HCT116 (cell line): Measurements from ENCODE around the gene GAP43. TPM values are rescaled to one million over a fixed set of nuclear protein-coding genes. Genes with fewer than 3 reads are reported as not detected.

Source experiments
- ATAC-seq: fragments of 200-7000 bp; cut with Tn5 transposase; 2 replicates; pipeline ENCODE4 v1.9.1; 2020; ENCODE audit warnings: mild to moderate bottlenecking, moderate library complexity
- BruUV-seq: library from RNA; stranded (reverse); fragments of 400-500 nt; replicated peaks from 2 replicates; lab custom pipeline; 2021; lab: Mats Ljungman, UMichigan
- CTCF ChIA-PET: fragments of 300-600 bp; sonication (Branson Sonifier 250); formaldehyde crosslinking; loops from one replicate; lab custom pipeline; 2021; ENCODE audit warnings: antibody characterized with exemption; lab: Charles Lee
- POLR2A ChIA-PET: fragments of 300-600, 350-600 bp; sonication (Branson Sonifier 250); formaldehyde crosslinking; loops from one replicate; lab custom pipeline; 2021; ENCODE audit warnings: antibody characterized with exemption; lab: Charles Lee
- RAD21 ChIA-PET, 2 experiments: fragments of 300-600 bp; sonication (Branson Sonifier 250); formaldehyde crosslinking; loops; one replicate each; lab custom pipeline; 2023; ENCODE audit warnings: low total read pairs in 2 of 2; ENCODE audit not compliant: uncharacterized antibody in 2 of 2, unreplicated experiment in 2 of 2, low non-redundant PET in 1 of 2; lab: Charles Lee
- DNase-seq: peaks from one replicate; pipeline ENCODE4 v3.0.0-alpha.2; 2010; ENCODE audit warnings: low read depth, low spot score
- H2AFZ ChIP-seq: fragments of 200-600 bp; shearing (Covaris generic), sonication (generic); 2 replicates; pipeline ENCODE4 v1.6.1; 2017; ENCODE audit warnings: low read depth, mixed run types, mixed read lengths, antibody characterized with exemption, low read length; ENCODE audit not compliant: poor library complexity, severe bottlenecking
- H3K27ac ChIP-seq: 2 replicates; pipeline ENCODE4 v1.5.1; 2012; ENCODE audit warnings: low read depth, low read length
- H3K27me3 ChIP-seq: fragments of 200-600 bp; sonication (generic); 2 replicates; pipeline ENCODE4 v1.6.1; 2016; ENCODE audit warnings: mixed run types, low read length, mixed read lengths; ENCODE audit not compliant: insufficient read depth
- H3K36me3 ChIP-seq, 2 experiments: fragments of 200-500 bp in 1 of 2; fragments of 200-600 bp in 1 of 2; sonication (Bioruptor generic) in 1 of 2; sonication (generic) in 1 of 2; 2 replicates each; pipeline versions ENCODE4 v1.5.1 to v1.6.1; 2014 to 2016; ENCODE audit warnings: low read length in 2 of 2, inconsistent platforms in 1 of 2, mixed read lengths in 1 of 2, mixed run types in 1 of 2; ENCODE audit not compliant: insufficient read depth in 2 of 2, control insufficient read depth in 1 of 2
- H3K4me1 ChIP-seq, 2 experiments: fragments of 200-600 bp in 1 of 2; sonication (generic) in 1 of 2; 2 replicates each; pipeline versions ENCODE4 v1.5.1 to v1.6.1; 2012 to 2017; ENCODE audit warnings: low read length in 2 of 2, inconsistent platforms in 1 of 2, mild to moderate bottlenecking in 1 of 2, mixed read lengths in 1 of 2, mixed run types in 1 of 2, moderate library complexity in 1 of 2; ENCODE audit not compliant: insufficient read depth in 2 of 2, control insufficient read depth in 1 of 2
- H3K4me2 ChIP-seq: fragments of 200-600 bp; sonication (generic); 2 replicates; pipeline ENCODE4 v1.6.1; 2017; ENCODE audit warnings: mixed run types, low read length, mixed read lengths
- H3K4me3 ChIP-seq, 2 experiments: fragments of 200-600 bp in 1 of 2; sonication (generic) in 1 of 2; replicated peaks in 1 of 2; 2 replicates each; pipeline ENCODE4 v1.5.1; 2011 to 2016; ENCODE audit warnings: low read length in 2 of 2, control low read depth in 1 of 2, low read depth in 1 of 2, mild to moderate bottlenecking in 1 of 2, mixed read lengths in 1 of 2, mixed run types in 1 of 2
- H3K79me2 ChIP-seq: fragments of 200-600 bp; sonication (generic); 2 replicates; pipeline ENCODE4 v1.6.1; 2017; ENCODE audit warnings: mild to moderate bottlenecking, mixed run types, low read length, moderate library complexity, mixed read lengths; ENCODE audit not compliant: insufficient read depth
- H3K9ac ChIP-seq: fragments of 200-600 bp; sonication (generic); 2 replicates; pipeline ENCODE4 v1.6.1; 2016; ENCODE audit warnings: low read length, mixed read lengths
- H3K9me2 ChIP-seq: fragments of 200-600 bp; sonication (generic), shearing (Covaris generic); 2 replicates; pipeline ENCODE4 v1.6.1; 2017; ENCODE audit warnings: mixed run types, mild to moderate bottlenecking, moderate library complexity; ENCODE audit not compliant: insufficient read depth
- H3K9me3 ChIP-seq, 2 experiments: fragments of 200-500 bp in 1 of 2; fragments of 200-600 bp in 1 of 2; sonication (Bioruptor generic) in 1 of 2; sonication (generic) in 1 of 2; 2 replicates each; pipeline ENCODE4 v1.6.1; 2014 to 2017; ENCODE audit warnings: low read length in 2 of 2, mixed read lengths in 2 of 2, inconsistent platforms in 1 of 2, low read depth in 1 of 2, mild to moderate bottlenecking in 1 of 2, mixed run types in 1 of 2, moderate library complexity in 1 of 2; ENCODE audit not compliant: control insufficient read depth in 1 of 2, insufficient read depth in 1 of 2
- H4K20me1 ChIP-seq: fragments of 200-600 bp; sonication (generic), shearing (Covaris generic); 2 replicates; pipeline ENCODE4 v1.6.1; 2017; ENCODE audit warnings: mixed run types, mild to moderate bottlenecking, moderate library complexity; ENCODE audit not compliant: insufficient read depth
- CBX3 ChIP-seq: IDR thresholded peaks from 2 replicates; pipeline ENCODE4 v1.6.1; 2012; ENCODE audit warnings: low read depth
- CEBPB ChIP-seq: IDR thresholded peaks from 2 replicates; pipeline ENCODE4 v1.6.1; 2012; ENCODE audit warnings: low read depth
- EGR1 ChIP-seq: IDR thresholded peaks from 2 replicates; pipeline ENCODE4 v1.6.1; 2012; ENCODE audit warnings: low read depth
- ELF1 ChIP-seq: IDR thresholded peaks from 2 replicates; pipeline ENCODE4 v1.6.1; 2012; ENCODE audit warnings: low read depth, borderline replicate concordance
- EZH2 ChIP-seq: fragments of 200-600 bp; sonication (generic); IDR thresholded peaks from 2 replicates; pipeline ENCODE4 v1.6.1; 2017; ENCODE audit warnings: antibody characterized with exemption, mixed run types
- FOSL1 ChIP-seq: IDR thresholded peaks from 2 replicates; pipeline ENCODE4 v1.6.1; 2012; ENCODE audit warnings: low read depth
- JUND ChIP-seq: IDR thresholded peaks from 2 replicates; pipeline ENCODE4 v1.6.1; 2012
- POLR2A ChIP-seq: IDR thresholded peaks from 2 replicates; pipeline ENCODE4 v1.7.0; 2011; ENCODE audit warnings: borderline replicate concordance; ENCODE audit not compliant: insufficient read depth, insufficient read length; ENCODE audit errors: extremely low read depth
- POLR2AphosphoS5 ChIP-seq: IDR thresholded peaks from 2 replicates; pipeline ENCODE4 v1.6.1; 2011; ENCODE audit warnings: mild to moderate bottlenecking, low read depth, low read length, moderate library complexity
- REST ChIP-seq: IDR thresholded peaks from 2 replicates; pipeline ENCODE4 v1.6.1; 2012; ENCODE audit warnings: low read depth
- SIN3A ChIP-seq: IDR thresholded peaks from 2 replicates; pipeline ENCODE4 v1.6.1; 2012; ENCODE audit warnings: low read depth
- SP1 ChIP-seq: IDR thresholded peaks from 2 replicates; pipeline ENCODE4 v1.6.1; 2012; ENCODE audit warnings: low read depth
- SRF ChIP-seq: IDR thresholded peaks from 2 replicates; pipeline ENCODE4 v1.6.1; 2012; ENCODE audit warnings: low read depth
- YY1 ChIP-seq: IDR thresholded peaks from 2 replicates; pipeline ENCODE4 v1.6.1; 2011; ENCODE audit warnings: low read length, low read depth, moderate library complexity, mild to moderate bottlenecking; ENCODE audit not compliant: insufficient replicate concordance; ENCODE audit errors: extremely low read depth
- ZFX ChIP-seq: fragments of 450-650 bp; IDR thresholded peaks from 2 replicates; pipeline ENCODE4 v1.6.1; 2017
- ZNF274 ChIP-seq: fragments of 200-500 bp; sonication (Bioruptor generic); IDR thresholded peaks from 2 replicates; pipeline ENCODE4 v1.6.1; 2014; ENCODE audit warnings: mild to moderate bottlenecking, low read depth, low read length, inconsistent platforms
- intact Hi-C: fragments of 100-400 bp; cut with micrococcal nuclease; formaldehyde crosslinking; loops from 2 replicates; pipeline ENCODE4 v1.10.0; 2022
- total RNA-seq: library from RNA; stranded (reverse); gene quantifications from one replicate; pipeline ENCODE4 v1.2.1, GENCODE V29; 2021; ENCODE audit not compliant: unreplicated experiment
- TF ChIP-seq, protein P1 (sequence below): IDR thresholded peaks from 2 replicates; pipeline ENCODE4 v1.6.1; 2012
- TF ChIP-seq, protein P2 (sequence below), 3 experiments: fragments of 200-600 bp in 1 of 3; sonication (generic) in 1 of 3; IDR thresholded peaks in 2 of 3; conservative IDR thresholded peaks in 1 of 3; 2 replicates each; pipeline ENCODE4 v1.5.1; 2012 to 2017; ENCODE audit warnings: low read depth in 2 of 3, low read length in 2 of 3, antibody characterized with exemption in 1 of 3, borderline replicate concordance in 1 of 3, control low read depth in 1 of 3, mild to moderate bottlenecking in 1 of 3, mixed read lengths in 1 of 3, mixed run types in 1 of 3, moderate library complexity in 1 of 3; ENCODE audit not compliant: insufficient read depth in 1 of 3

Gene GAP43
- total RNA-seq, 1 experiment from 2014 or later, result not detected

GRCh38 chr3:115651599-115651998 is 28.3 kb downstream of the GAP43 start:
- 0 out of 4 replicates have a peak, but pooled peaks cover 0 to 3% of the 10 kb centered on the region in 2 experiments for H3K4me1 ChIP-seq
- H3K4me2 ChIP-seq, result no peak overlapping the region
- DNase-seq, result no peak
- CTCF ChIA-PET, result no interaction called here
- no peaks in the 10 kb centered on the region for H3K27me3 ChIP-seq
- TF ChIP-seq, protein P1, sequence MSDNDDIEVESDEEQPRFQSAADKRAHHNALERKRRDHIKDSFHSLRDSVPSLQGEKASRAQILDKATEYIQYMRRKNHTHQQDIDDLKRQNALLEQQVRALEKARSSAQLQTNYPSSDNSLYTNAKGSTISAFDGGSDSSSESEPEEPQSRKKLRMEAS, result no peak
- TF ChIP-seq, protein P2, sequence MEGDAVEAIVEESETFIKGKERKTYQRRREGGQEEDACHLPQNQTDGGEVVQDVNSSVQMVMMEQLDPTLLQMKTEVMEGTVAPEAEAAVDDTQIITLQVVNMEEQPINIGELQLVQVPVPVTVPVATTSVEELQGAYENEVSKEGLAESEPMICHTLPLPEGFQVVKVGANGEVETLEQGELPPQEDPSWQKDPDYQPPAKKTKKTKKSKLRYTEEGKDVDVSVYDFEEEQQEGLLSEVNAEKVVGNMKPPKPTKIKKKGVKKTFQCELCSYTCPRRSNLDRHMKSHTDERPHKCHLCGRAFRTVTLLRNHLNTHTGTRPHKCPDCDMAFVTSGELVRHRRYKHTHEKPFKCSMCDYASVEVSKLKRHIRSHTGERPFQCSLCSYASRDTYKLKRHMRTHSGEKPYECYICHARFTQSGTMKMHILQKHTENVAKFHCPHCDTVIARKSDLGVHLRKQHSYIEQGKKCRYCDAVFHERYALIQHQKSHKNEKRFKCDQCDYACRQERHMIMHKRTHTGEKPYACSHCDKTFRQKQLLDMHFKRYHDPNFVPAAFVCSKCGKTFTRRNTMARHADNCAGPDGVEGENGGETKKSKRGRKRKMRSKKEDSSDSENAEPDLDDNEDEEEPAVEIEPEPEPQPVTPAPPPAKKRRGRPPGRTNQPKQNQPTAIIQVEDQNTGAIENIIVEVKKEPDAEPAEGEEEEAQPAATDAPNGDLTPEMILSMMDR (IDR thresholded peaks at IDR 0.05 in 2 of 3, conservative IDR thresholded peaks at IDR 0.05 in 1 of 3; ENCODE audit: borderline replicate concordance in 1 of 3, insufficient read depth in 1 of 3, low read depth in 2 of 3, low read length in 2 of 3), result no peak
- TF ChIP-seq ZFX, result no peak
- no peak for TF ChIP-seq REST
- TF ChIP-seq YY1, result no peak
- no peak for TF ChIP-seq JUND
- TF ChIP-seq EZH2, result no peak
- no peak for TF ChIP-seq POLR2A
- no peak for TF ChIP-seq ZNF274
- no peak for TF ChIP-seq CBX3
- no peak for TF ChIP-seq EGR1
- TF ChIP-seq SRF, result no peak
- TF ChIP-seq FOSL1, result no peak
- no peak for TF ChIP-seq POLR2AphosphoS5
- TF ChIP-seq CEBPB, result no peak
- no peak for TF ChIP-seq ELF1
- no peak for TF ChIP-seq SP1
- TF ChIP-seq SIN3A, result no peak
- TF ChIP-seq, all 23 proteins: peak for 0
- no peak overlapping the region for H3K9ac ChIP-seq
- H3K4me3 ChIP-seq, result no peak overlapping the region
- no peak for ATAC-seq
- no peaks in the 10 kb centered on the region for H4K20me1 ChIP-seq
- no peaks in the 10 kb centered on the region for H3K79me2 ChIP-seq
- intact Hi-C loops, result no loop called here
- H3K27ac ChIP-seq, result no peak overlapping the region
- H2AFZ ChIP-seq, result no peak overlapping the region
- H3K36me3 ChIP-seq, result no peaks in the 10 kb centered on the region
- no peaks in the 10 kb centered on the region for H3K9me3 ChIP-seq
- ChIA-PET RAD21 (no interaction called here), POLR2A (no interaction called here)
- no TSS peak for BruUV-seq
- H3K9me2 ChIP-seq, result no peaks in the 10 kb centered on the region
